A549 (cell line): ENCODE measurements around the gene PROX1. TPM values are rescaled to one million over a fixed set of nuclear protein-coding genes. Genes with fewer than 3 reads are reported as not detected.

ENCODE experiments used
- ATAC-seq, 2 experiments: fragments of 200-7000 bp in 1 of 2; fragments of >200 bp in 1 of 2; cut with Nextera tagmentation in 1 of 2; cut with Tn5 transposase in 1 of 2; 3 replicates each; pipeline versions ENCODE4 v1.8.0 to v1.9.1; 2018 to 2020; ENCODE audit warnings: mild to moderate bottlenecking in 1 of 2, moderate library complexity in 1 of 2
- CTCF ChIA-PET: fragments of 300-600 bp; sonication (Branson Sonifier 250); formaldehyde crosslinking; extraction: SDS; loops from one replicate; lab custom pipeline; 2021; ENCODE audit warnings: antibody characterized with exemption, inconsistent platforms; lab: Yijun Ruan, JAX
- POLR2A ChIA-PET: fragments of 350-600 bp; formaldehyde crosslinking; extraction: SDS; loops from one replicate; lab custom pipeline; 2021; ENCODE audit warnings: antibody characterized with exemption, inconsistent platforms; lab: Yijun Ruan, JAX
- DNase-seq, 2 experiments: peaks; one replicate each; pipeline versions ENCODE4 v3.0.0 to v3.0.0-alpha.2; 2011 to 2016; ENCODE audit warnings: low read depth in 1 of 2, low spot score in 1 of 2
- FAIRE-seq: peaks from 2 replicates; lab custom pipeline; 2011; peaks lifted over from hg19 to GRCh38; lab: Jason Lieb, UNC
- H3K27ac ChIP-seq, 2 experiments: fragments of >200 bp; sonication (Bioruptor Twin); formaldehyde crosslinking; 3 replicates each; pipeline ENCODE4 v1.5.1; 2016 to 2017
- H3K4me1 ChIP-seq: fragments of >200 bp; sonication (Bioruptor Twin); formaldehyde crosslinking; 3 replicates; pipeline ENCODE4 v1.6.1; 2016
- H3K4me2 ChIP-seq: fragments of >200 bp; sonication (Bioruptor Twin); formaldehyde crosslinking; 3 replicates; pipeline ENCODE4 v1.6.1; 2016
- H3K4me3 ChIP-seq: fragments of >200 bp; sonication (Bioruptor Twin); formaldehyde crosslinking; 3 replicates; pipeline ENCODE4 v1.5.1; 2016
- H3K9me3 ChIP-seq: fragments of >200 bp; sonication (Bioruptor Twin); formaldehyde crosslinking; 3 replicates; pipeline ENCODE4 v1.6.1; 2016
- BCL3 ChIP-seq: fragments of >200 bp; sonication (Bioruptor Twin); formaldehyde crosslinking; IDR thresholded peaks from 3 replicates; pipeline ENCODE4 v1.6.1; 2016
- BHLHE40 ChIP-seq: IDR thresholded peaks from 2 replicates; pipeline ENCODE4 v1.6.1; 2012; ENCODE audit warnings: low read depth, low read length, inconsistent platforms
- CBX8 ChIP-seq: fragments of 200-600 bp; sonication (generic); IDR thresholded peaks from 2 replicates; pipeline ENCODE4 v1.6.1; 2016
- CTCF ChIP-seq: fragments of >200 bp; sonication (Bioruptor Twin); formaldehyde crosslinking; IDR thresholded peaks from 3 replicates; pipeline ENCODE4 v1.5.1; 2016
- E2F6 ChIP-seq: IDR thresholded peaks from 2 replicates; pipeline ENCODE4 v1.6.1; 2012; ENCODE audit warnings: low read depth, borderline replicate concordance
- FOSL2 ChIP-seq, 2 experiments: fragments of 450-650 bp in 1 of 2; fragments of >200 bp in 1 of 2; sonication (Bioruptor Twin) in 1 of 2; formaldehyde crosslinking; IDR thresholded peaks; 2 replicates each; pipeline versions ENCODE4 v1.5.0 to v1.6.1; 2016 to 2020; ENCODE audit warnings: mild to moderate bottlenecking in 1 of 2, moderate library complexity in 1 of 2
- FOXS1 ChIP-seq: fragments of 250-450 bp; sonication (Bioruptor Pico); IDR thresholded peaks from 2 replicates; pipeline ENCODE4 v1.5.0; 2020; ENCODE audit warnings: mild to moderate bottlenecking, moderate library complexity
- HDAC2 ChIP-seq: fragments of 200-600 bp; sonication (generic); IDR thresholded peaks from 2 replicates; pipeline ENCODE4 v1.6.1; 2016
- HMGXB4 ChIP-seq: fragments of 250-450 bp; sonication (Bioruptor Pico); IDR thresholded peaks from 2 replicates; pipeline ENCODE4 v1.5.0; 2021; ENCODE audit warnings: mild to moderate bottlenecking, moderate library complexity, borderline replicate concordance
- JUNB ChIP-seq: fragments of >200 bp; sonication (Bioruptor Twin); formaldehyde crosslinking; IDR thresholded peaks from 2 replicates; pipeline ENCODE4 v1.6.1; 2016
- KDM5A ChIP-seq: fragments of 200-600 bp; sonication (generic); IDR thresholded peaks from 2 replicates; pipeline ENCODE4 v1.6.1; 2016; ENCODE audit warnings: antibody characterized with exemption, mild to moderate bottlenecking
- MAX ChIP-seq: IDR thresholded peaks from 2 replicates; pipeline ENCODE4 v1.6.1; 2012
- MAZ ChIP-seq: fragments of 150-350 bp; IDR thresholded peaks from 2 replicates; pipeline ENCODE4 v1.6.1; 2014; ENCODE audit warnings: antibody characterized with exemption, low read depth, low read length, borderline replicate concordance
- NPAS2 ChIP-seq: fragments of 250-450 bp; sonication (Bioruptor Pico); IDR thresholded peaks from 2 replicates; pipeline ENCODE4 v1.8.0; 2022; ENCODE audit warnings: mild to moderate bottlenecking, moderate library complexity, borderline replicate concordance
- NR3C1 ChIP-seq: fragments of >200 bp; sonication (Bioruptor Twin); formaldehyde crosslinking; IDR thresholded peaks from 3 replicates; pipeline ENCODE4 v1.6.1; 2017
- PBX3 ChIP-seq: IDR thresholded peaks from 2 replicates; pipeline ENCODE4 v1.6.1; 2012
- PHF8 ChIP-seq: fragments of 200-600 bp; sonication (generic); IDR thresholded peaks from 2 replicates; pipeline ENCODE4 v1.6.1; 2016; ENCODE audit warnings: low read depth, mild to moderate bottlenecking, antibody characterized with exemption, moderate library complexity, borderline replicate concordance
- POLR2A ChIP-seq: IDR thresholded peaks from 2 replicates; pipeline ENCODE4 v1.6.1; 2012; ENCODE audit warnings: mild to moderate bottlenecking, low read length
- POLR2AphosphoS2 ChIP-seq: conservative IDR thresholded peaks from 2 replicates; pipeline ENCODE4 v1.6.1; 2012; ENCODE audit warnings: low read length, improper control_type of control experiment, inconsistent platforms
- REST ChIP-seq: fragments of 200-600 bp; sonication (generic); IDR thresholded peaks from 2 replicates; pipeline ENCODE4 v1.6.1; 2016; ENCODE audit warnings: antibody characterized with exemption, mild to moderate bottlenecking, moderate library complexity
- RNF2 ChIP-seq: fragments of 200-600 bp; sonication (generic); IDR thresholded peaks from 2 replicates; pipeline ENCODE4 v1.6.1; 2016; ENCODE audit warnings: low read depth, mild to moderate bottlenecking, antibody characterized with exemption, moderate library complexity, borderline replicate concordance
- SREBF2 ChIP-seq: fragments of 450-650 bp; IDR thresholded peaks from 2 replicates; pipeline ENCODE4 v1.6.1; 2014; ENCODE audit warnings: mild to moderate bottlenecking, moderate library complexity
- ZC3H11A ChIP-seq: fragments of 450-650 bp; IDR thresholded peaks from 2 replicates; pipeline ENCODE4 v1.6.1; 2014; ENCODE audit warnings: antibody characterized with exemption, mild to moderate bottlenecking
- WGBS: methylation state at CpG from one replicate; pipeline ENCODE4 v1.1.6; 2017; ENCODE audit errors: missing lambda C conversion rate; 5-methylcytosine and 5-hydroxymethylcytosine counted together
- polyA plus RNA-seq, 4 experiments: library from polyadenylated mRNA; depleted of rRNA in 3 of 4; stranded (reverse); fragments of >200 nt; fragmentation: RNase III in 1 of 4; extraction: RNeasy Plus Mini Kit Qiagen cat#74134 plus additional on column Dnase treatment in 1 of 4; gene quantifications; 2 replicates in 3 of 4; 3 replicates in 1 of 4; pipeline ENCODE4 v1.2.3, GENCODE V29; 2011 to 2017

Gene PROX1
- polyA plus RNA-seq, 2 of the 4 experiments (the other 2 are of a cell fraction) = 0.01 to 0.06 TPM

- Histone ChIP-seq H3K9me3 (no peaks in the 10 kb centered on the region), H3K27ac (no peak overlapping the region), H3K4me3 (no peak overlapping the region), H3K4me1 (no peaks in the 10 kb centered on the region)
- 50% methylated on average over 5 of the region's 5 CpGs for WGBS
- POLR2A ChIA-PET = no interaction called here
- DNase-seq = no peak
- no peak for TF ChIP-seq BCL3
- no peak for TF ChIP-seq E2F6
- TF ChIP-seq CBX8 = no peak
- no peak for TF ChIP-seq BHLHE40
- TF ChIP-seq POLR2A = no peak
- no peak for TF ChIP-seq JUNB
- TF ChIP-seq FOSL2 (IDR thresholded peaks at IDR 0.05) = no peak
- no peak for TF ChIP-seq FOSL2 (CRISPR knock-in tag; IDR thresholded peaks at IDR 0.05)
- TF ChIP-seq ZC3H11A = no peak
- TF ChIP-seq KDM5A = no peak
- no peak for TF ChIP-seq POLR2AphosphoS2
- TF ChIP-seq MAX = no peak
- no peak for TF ChIP-seq PHF8
- no peak for TF ChIP-seq CTCF
- no peak for TF ChIP-seq HDAC2
- TF ChIP-seq RNF2 = no peak
- no peak for TF ChIP-seq FOXS1 (CRISPR knock-in tag)
- TF ChIP-seq SREBF2 = no peak
- TF ChIP-seq HMGXB4 = no peak
- TF ChIP-seq, all 56 proteins: peak for 0
- FAIRE-seq (no peak), ATAC-seq (no peak)
- CTCF ChIA-PET = no interaction called here
- H3K4me2 ChIP-seq = no peak overlapping the region
These were observed 43.5 kb downstream of the PROX1 start for GRCh38 chr1:214031267-214031650.

- no peak for ATAC-seq
- Histone ChIP-seq H3K4me1 (no peaks in the 10 kb centered on the region), H3K27ac (no peak overlapping the region), H3K4me3 (no peak overlapping the region), H3K4me2 (no peak overlapping the region), H3K9me3 (no peaks in the 10 kb centered on the region)
- no peak for DNase-seq
- FAIRE-seq = no peak
- CTCF ChIA-PET = interaction anchor here (1.3 kb wide), 1 partner anchor 10 kb away, joined by 3 read pairs; no protein-coding TSS in a partner anchor
- WGBS = 68% methylated on average over 8 of the region's 8 CpGs
- no peak for TF ChIP-seq NR3C1
- no peak for TF ChIP-seq NPAS2 (CRISPR knock-in tag)
- TF ChIP-seq CTCF = no peak
- no peak for TF ChIP-seq BHLHE40
- no peak for TF ChIP-seq SREBF2
- no peak for TF ChIP-seq MAZ
- no peak for TF ChIP-seq JUNB
- TF ChIP-seq POLR2A = no peak
- no peak for TF ChIP-seq ZC3H11A
- no peak for TF ChIP-seq PHF8
- TF ChIP-seq REST = no peak
- no peak for TF ChIP-seq PBX3
- POLR2A ChIA-PET = no interaction called here
These were observed 49.7 kb downstream of the PROX1 start for GRCh38 chr1:214037468-214037867.
